DOHH2 (cell line): ENCODE measurements around the gene CCNE1.

Source experiments
- EZH2phosphoT487 ChIP-seq: fragments of 200-600 bp; sonication (generic); IDR thresholded peaks from 2 replicates; pipeline ENCODE4 v1.6.1; 2017; ENCODE audit warnings: borderline replicate concordance, mild to moderate bottlenecking, antibody characterized with exemption, low read length, moderate library complexity, mixed read lengths
- TF ChIP-seq, protein P1 (sequence below): fragments of 200-600 bp; sonication (generic); IDR thresholded peaks from one replicate; pipeline ENCODE4 v1.5.1; 2014; ENCODE audit warnings: antibody characterized with exemption, mild to moderate bottlenecking, low read depth, low read length; ENCODE audit not compliant: poor library complexity, severe bottlenecking

DNA sequence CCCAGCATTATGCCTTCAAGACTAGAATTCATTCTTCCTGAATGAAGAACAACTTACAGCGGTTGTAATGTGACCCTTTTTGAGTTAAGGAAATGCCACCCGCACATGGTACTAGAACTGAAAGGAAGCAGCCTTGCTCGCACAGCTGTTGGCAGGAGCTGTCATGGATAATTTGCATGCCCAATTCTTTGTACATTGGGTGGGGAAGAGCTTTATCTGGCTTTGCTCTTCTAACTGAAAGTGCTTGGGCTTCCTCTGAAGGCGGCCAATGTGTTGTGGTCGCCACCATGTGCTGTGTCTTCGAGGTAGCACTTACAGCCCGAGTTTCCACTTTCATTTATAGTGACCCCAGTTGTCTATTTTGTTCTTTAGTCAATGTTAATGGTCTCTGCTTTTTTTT is 3.4 kb downstream of the CCNE1 start:
- TF ChIP-seq, protein P1, sequence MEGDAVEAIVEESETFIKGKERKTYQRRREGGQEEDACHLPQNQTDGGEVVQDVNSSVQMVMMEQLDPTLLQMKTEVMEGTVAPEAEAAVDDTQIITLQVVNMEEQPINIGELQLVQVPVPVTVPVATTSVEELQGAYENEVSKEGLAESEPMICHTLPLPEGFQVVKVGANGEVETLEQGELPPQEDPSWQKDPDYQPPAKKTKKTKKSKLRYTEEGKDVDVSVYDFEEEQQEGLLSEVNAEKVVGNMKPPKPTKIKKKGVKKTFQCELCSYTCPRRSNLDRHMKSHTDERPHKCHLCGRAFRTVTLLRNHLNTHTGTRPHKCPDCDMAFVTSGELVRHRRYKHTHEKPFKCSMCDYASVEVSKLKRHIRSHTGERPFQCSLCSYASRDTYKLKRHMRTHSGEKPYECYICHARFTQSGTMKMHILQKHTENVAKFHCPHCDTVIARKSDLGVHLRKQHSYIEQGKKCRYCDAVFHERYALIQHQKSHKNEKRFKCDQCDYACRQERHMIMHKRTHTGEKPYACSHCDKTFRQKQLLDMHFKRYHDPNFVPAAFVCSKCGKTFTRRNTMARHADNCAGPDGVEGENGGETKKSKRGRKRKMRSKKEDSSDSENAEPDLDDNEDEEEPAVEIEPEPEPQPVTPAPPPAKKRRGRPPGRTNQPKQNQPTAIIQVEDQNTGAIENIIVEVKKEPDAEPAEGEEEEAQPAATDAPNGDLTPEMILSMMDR, result no peak
- no peak for TF ChIP-seq EZH2phosphoT487
